Neural progenitor cell (in vitro differentiated cells): Measurements from ENCODE around the gene IFIT2.

Experiments
- CTCF ChIP-seq: fragments of 200-600 bp; sonication (generic); IDR thresholded peaks from 2 replicates; pipeline ENCODE4 v1.5.1; 2017; ENCODE audit warnings: antibody characterized with exemption, mild to moderate bottlenecking
- EZH2 ChIP-seq: fragments of 200-600 bp; sonication (generic); IDR thresholded peaks from 2 replicates; pipeline ENCODE4 v1.6.1; 2017; ENCODE audit warnings: antibody characterized with exemption, mild to moderate bottlenecking, moderate library complexity
- EZH2phosphoT487 ChIP-seq: fragments of 200-600 bp; sonication (generic); IDR thresholded peaks from 2 replicates; pipeline ENCODE4 v1.6.1; 2017; ENCODE audit warnings: antibody characterized with exemption

GRCh38 chr10:89304446-89304845, 2.6 kb downstream of the IFIT2 start:
- TF ChIP-seq CTCF = no peak
- no peak for TF ChIP-seq EZH2phosphoT487
- TF ChIP-seq EZH2 = no peak
